ENCODE results near the gene SDR42E2.
A peak's percentile ranks its signal among the peaks of the same experiment; 100 is the strongest.

The SDR42E2 gene

DNA sequence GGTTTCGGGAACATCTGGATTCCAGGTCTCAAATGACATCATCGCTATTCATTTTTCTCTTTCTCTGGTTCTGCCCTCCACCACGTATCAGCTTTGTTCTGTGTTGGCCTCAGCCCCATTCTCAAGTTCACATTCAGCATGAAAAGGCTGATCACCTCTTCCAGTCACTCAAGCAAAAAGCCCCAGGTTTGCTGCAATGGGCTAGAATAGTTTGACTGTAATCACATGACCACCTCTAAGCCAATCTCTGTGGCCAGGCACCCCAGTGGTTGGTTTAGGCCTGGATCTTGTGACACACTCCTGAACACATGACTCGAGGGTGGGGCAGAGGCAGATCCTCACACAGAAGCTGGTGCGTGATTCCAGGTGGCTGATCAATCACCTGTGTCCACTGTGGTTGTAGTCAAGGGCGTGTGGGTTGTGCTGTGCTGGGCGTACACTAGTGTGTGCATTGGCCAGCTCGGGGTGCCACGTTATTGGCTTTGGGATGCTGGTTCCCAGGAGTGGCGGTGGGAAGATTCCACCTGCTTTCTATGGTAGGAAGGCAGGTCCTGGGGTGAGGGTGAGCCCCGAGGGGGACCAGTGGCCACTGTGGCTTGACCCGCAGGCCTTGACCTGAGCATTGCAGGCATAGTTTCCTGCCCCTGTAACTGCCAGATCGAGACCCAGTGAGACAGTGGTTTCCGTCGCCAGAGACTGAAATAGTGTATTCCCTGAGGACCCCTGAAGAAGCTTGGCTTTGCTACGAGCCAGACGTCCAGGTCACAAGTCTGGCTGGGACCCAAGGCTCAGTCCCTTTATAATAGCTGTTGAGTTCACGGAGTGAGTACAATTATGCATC lies 55.8 kb downstream of the SDR42E2 start:
- Histone ChIP-seq H3K4me3 (replicated peaks; ENCODE audit: low read depth, low read length) (peak overlapping the region; percentile 41), H3K36me3 (ENCODE audit: control insufficient read depth, insufficient read depth, low read length) (peaks cover 2% of the 10 kb centered on the region; the same call in 1 of the 2 replicates), H3K27me3 (replicated peaks; ENCODE audit: control insufficient read depth, insufficient read depth, low read length) (no peaks in the 10 kb centered on the region)
- DNase-seq (ENCODE audit: extremely low read depth, insufficient read length) = peak; percentile 66
- TF ChIP-seq, protein P1, sequence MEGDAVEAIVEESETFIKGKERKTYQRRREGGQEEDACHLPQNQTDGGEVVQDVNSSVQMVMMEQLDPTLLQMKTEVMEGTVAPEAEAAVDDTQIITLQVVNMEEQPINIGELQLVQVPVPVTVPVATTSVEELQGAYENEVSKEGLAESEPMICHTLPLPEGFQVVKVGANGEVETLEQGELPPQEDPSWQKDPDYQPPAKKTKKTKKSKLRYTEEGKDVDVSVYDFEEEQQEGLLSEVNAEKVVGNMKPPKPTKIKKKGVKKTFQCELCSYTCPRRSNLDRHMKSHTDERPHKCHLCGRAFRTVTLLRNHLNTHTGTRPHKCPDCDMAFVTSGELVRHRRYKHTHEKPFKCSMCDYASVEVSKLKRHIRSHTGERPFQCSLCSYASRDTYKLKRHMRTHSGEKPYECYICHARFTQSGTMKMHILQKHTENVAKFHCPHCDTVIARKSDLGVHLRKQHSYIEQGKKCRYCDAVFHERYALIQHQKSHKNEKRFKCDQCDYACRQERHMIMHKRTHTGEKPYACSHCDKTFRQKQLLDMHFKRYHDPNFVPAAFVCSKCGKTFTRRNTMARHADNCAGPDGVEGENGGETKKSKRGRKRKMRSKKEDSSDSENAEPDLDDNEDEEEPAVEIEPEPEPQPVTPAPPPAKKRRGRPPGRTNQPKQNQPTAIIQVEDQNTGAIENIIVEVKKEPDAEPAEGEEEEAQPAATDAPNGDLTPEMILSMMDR (IDR thresholded peaks at IDR 0.05; ENCODE audit: insufficient read depth, low read length, poor library complexity, severe bottlenecking) = no peak

DNA sequence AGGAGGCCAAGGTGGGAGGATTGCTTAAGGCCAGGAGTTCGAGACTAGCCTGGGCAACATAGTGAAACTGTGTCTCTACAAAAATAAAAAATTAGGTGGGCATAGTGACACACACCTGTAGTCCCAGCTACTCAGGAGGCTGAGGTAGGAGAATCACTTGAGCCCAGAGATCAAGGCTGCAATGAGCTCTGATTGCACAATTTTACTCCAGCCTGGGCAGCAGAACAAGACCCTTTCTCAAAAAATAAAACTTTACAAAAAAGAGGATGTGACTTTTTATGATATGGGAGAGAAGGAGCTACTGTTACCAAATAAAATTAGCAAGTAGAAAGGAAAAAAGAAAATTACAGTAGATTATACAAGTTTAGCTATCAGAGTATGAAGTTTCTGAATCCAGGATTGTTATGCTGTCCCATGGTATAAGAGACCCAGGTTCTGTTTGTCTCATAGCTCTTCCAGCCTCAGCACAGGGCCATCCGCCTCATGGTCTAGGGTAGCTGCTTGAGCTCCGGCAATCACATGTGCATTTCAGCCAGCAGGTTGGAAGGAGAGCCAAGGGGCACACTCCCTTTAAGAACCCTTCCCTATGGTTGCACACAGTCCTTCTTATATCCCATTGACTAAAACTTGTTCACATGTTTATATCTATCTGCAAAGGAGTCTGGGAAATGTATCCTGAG lies 57.2 kb downstream of the SDR42E2 start:
- no peaks in the 10 kb centered on the region for H3K27me3 ChIP-seq (replicated peaks; ENCODE audit: control insufficient read depth, insufficient read depth, low read length)
- no peak for DNase-seq (ENCODE audit: extremely low read depth, insufficient read length)

DNA sequence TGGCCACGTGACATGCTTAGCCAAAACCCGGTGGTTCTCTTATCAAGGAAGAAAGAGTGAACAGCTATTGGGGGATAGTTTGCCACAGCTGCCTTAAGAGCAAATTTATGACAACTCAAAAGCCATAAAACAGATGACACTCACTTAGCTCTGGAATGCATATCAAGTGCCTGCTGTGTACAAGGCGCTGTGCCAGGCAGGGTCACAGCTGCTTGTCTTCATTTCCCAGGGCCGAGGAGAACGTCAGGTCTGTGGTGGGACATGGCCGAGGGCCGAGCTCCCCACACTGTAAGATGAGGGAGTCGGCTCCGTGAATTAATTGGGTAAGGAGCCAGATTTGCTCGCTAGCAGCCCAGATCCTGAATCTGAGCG lies 57.7 kb downstream of the SDR42E2 start:
- no peak overlapping the region for H3K4me3 ChIP-seq (replicated peaks; ENCODE audit: low read depth, low read length)
- H3K36me3 ChIP-seq (ENCODE audit: control insufficient read depth, insufficient read depth, low read length) = peaks cover 2% of the 10 kb centered on the region; the same call in 1 of the 2 replicates
- TF ChIP-seq, protein P1 (IDR thresholded peaks at IDR 0.05; ENCODE audit: insufficient read depth, low read length, poor library complexity, severe bottlenecking) = no peak
- no peaks in the 10 kb centered on the region for H3K27me3 ChIP-seq (replicated peaks; ENCODE audit: control insufficient read depth, insufficient read depth, low read length)
- no peak for DNase-seq (ENCODE audit: extremely low read depth, insufficient read length)

More for the DNA sequence above, 57.2 kb downstream of the SDR42E2 start:
- Histone ChIP-seq H3K36me3 (ENCODE audit: control insufficient read depth, insufficient read depth, low read length) (peaks cover 2% of the 10 kb centered on the region; the same call in 1 of the 2 replicates), H3K4me3 (replicated peaks; ENCODE audit: low read depth, low read length) (no peak overlapping the region)
- TF ChIP-seq, protein P1 (IDR thresholded peaks at IDR 0.05; ENCODE audit: insufficient read depth, low read length, poor library complexity, severe bottlenecking) = no peak

DNA sequence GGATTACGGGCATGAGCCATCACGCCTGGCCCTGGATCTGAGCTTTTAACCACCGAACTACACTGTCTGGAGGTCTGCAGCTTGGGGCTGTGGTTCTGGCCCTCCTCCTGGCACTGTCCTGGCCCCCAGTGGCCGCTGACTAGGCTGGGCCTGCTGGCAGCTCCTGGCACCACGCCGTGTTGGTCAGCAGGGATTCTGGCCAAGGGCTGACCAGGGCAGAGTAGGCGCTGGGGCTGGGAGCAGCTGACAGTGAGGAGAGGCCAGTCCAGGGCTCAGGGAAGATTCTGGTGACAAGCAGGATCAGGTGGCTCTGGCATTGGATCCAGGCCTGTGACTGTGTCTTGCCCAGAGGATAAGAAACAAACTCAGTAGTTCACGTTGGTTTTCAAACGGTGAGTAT lies 58.4 kb downstream of the SDR42E2 start:
- DNase-seq (ENCODE audit: extremely low read depth, insufficient read length) = no peak
- TF ChIP-seq, protein P1 (IDR thresholded peaks at IDR 0.05; ENCODE audit: insufficient read depth, low read length, poor library complexity, severe bottlenecking) = no peak

DNA sequence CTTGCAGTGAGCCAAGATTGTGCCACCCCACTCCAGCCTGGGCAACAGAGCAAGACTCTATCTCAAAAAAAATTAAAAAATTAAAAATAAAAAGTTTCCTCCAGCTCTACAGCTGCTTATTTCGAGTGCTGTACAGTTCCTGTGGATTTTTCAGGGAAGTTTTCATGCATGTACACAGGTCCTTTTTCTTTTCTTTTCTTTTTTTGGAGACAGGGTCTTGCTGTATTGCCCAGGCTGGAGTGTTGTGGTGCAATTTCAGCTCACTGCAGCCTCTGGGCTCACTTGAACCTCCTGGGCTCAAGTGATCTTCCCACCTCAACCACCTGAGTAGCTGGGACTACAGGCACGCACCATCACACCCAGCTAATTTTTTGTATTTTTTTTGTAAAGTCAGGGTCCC lies 59.7 kb downstream of the SDR42E2 start:
- H3K36me3 ChIP-seq (ENCODE audit: control insufficient read depth, insufficient read depth, low read length) = peaks cover 3% of the 10 kb centered on the region
- no peak overlapping the region for H3K4me3 ChIP-seq (replicated peaks; ENCODE audit: low read depth, low read length)
- no peak for DNase-seq (ENCODE audit: extremely low read depth, insufficient read length)
- H3K27me3 ChIP-seq (replicated peaks; ENCODE audit: control insufficient read depth, insufficient read depth, low read length) = no peaks in the 10 kb centered on the region
- TF ChIP-seq, protein P1 (IDR thresholded peaks at IDR 0.05; ENCODE audit: insufficient read depth, low read length, poor library complexity, severe bottlenecking) = no peak

More for the DNA sequence above, 58.4 kb downstream of the SDR42E2 start:
- peaks cover 3% of the 10 kb centered on the region for H3K36me3 ChIP-seq (ENCODE audit: control insufficient read depth, insufficient read depth, low read length)
- H3K27me3 ChIP-seq (replicated peaks; ENCODE audit: control insufficient read depth, insufficient read depth, low read length) = no peaks in the 10 kb centered on the region
- no peak overlapping the region for H3K4me3 ChIP-seq (replicated peaks; ENCODE audit: low read depth, low read length)

All from GM06990 (cell line).